Stimulated activated CD4-positive, alpha-beta T cell treated with anti-CD3 and anti-CD28 coated beads, Interleukin-1b, Interleukin-23, amount 100 ng/mL, for 24 hours (primary cell): ENCODE measurements around the gene HIVEP3.
A peak's percentile ranks its signal among the peaks of the same experiment; 100 is the strongest.

Source experiments
- DNase-seq, 4 experiments: peaks; one replicate each; pipeline ENCODE4 v3.0.0-alpha.2; 2020; ENCODE audit warnings: low read depth in 4 of 4, low spot score in 1 of 4

Gene HIVEP3

DNA sequence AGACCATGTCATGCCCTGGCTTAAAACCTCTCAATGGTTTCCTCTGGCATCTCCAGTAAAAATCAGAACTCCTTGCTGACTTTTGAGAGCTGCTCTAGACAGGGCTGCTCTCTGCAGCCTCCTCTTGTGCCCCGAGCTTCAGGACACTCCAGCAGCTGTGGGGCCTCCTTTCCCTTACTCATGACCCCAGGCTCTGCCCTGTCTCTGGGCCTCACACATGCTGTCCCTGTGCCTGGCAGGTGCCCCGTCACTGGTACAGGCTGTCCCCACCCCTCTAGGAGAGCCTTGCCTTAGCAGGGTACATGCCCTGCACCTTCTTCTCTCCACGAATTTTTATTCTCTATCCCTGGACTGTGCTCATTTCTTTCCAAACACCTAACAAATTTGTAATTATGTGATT lies 43.2 kb downstream of the HIVEP3 start:
- no peak for DNase-seq

DNA sequence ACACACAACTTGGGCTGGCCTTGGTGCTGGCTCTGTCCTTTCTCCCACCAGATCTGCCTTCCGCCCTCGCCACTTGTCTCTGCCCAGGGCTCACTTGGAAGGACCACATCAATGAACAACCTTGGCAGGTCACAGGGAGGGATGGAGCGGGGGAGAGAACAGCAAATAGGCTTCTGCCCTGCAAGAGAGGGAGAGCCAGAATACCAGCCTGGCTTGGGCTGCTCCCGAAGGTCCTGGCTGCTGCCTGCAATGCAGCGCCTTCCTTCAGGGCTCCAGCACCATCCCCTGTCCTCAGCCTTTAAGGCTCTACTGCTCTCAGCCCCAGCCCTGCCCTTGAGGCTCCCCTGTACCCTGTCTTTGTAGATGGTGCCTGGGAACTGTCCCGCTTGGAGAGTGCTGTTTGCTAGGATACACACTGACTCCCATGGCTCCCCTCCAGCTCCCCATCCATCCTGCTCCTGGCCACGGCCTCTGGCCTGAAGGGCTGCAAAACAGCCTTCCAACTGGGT lies 43.8 kb downstream of the HIVEP3 start:
- DNase-seq: no peak

DNA sequence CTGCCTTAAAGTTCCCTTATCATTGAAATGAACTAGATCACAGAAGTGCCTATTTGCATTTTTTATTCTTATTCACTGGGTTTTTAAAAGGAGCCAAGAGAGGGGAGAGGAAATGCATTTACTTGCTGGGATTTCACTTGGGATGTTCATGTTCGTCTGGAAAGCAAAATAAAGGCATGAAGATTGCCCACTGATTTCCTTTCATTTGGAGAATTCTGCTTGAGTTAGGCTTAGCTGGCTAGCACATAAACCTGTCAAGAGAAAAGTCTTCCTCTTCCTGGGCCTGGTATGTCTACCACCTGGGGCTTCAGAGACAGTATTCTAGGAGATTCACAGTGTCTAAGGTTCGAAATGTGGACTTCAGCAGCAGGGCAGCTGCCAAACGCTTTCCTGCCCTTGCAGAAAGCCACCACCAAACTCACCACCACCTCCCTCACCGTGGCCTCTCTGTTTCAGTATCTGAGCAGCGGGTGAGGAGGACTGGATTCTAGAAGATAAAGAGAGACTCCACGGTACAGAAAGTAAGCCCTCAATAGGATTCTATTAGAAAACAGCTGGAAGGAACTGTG lies 44.5 kb downstream of the HIVEP3 start:
- DNase-seq: no peak

DNA sequence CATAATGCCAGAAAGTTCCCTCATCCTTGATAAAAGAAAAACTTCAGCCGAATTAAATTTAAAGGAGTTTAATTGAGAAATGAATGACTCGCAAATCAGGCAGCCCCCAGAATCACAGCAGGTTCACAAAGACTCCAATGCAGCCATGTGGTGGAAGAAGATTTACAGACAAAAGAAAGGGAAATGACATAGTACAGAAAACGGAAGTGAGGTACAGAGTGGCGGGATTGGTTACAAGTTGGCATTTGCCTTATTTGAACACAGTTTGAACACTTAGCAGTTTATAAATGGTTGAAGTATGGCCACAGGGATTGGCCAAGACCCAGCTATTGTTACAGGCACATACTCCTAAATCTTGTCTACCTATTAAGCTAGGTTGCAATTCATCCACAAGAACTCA lies 46.6 kb downstream of the HIVEP3 start:
- DNase-seq: no peak

DNA sequence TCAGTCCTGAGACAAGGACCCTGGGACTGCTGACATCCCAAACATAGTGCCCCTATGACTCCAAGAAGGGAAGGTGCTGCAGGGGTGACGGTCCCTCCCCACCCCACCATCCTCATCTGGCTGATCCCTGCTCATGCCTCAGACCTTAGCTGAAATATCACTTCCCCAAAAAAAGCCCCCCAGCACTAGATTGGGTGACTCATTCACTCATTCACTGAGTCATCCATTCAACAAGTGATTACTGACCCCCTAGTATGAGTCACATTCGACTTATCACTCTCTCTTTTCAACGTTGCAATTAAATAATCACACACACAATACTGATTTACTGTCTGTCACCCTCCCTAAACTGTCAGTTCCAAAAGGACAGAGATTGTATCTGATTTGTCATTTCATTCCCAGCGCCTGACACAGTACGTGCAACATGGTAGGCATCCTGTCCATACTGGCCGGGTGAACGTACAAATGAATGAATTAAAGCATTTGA lies 48.6 kb downstream of the HIVEP3 start:
- no peak for DNase-seq

DNA sequence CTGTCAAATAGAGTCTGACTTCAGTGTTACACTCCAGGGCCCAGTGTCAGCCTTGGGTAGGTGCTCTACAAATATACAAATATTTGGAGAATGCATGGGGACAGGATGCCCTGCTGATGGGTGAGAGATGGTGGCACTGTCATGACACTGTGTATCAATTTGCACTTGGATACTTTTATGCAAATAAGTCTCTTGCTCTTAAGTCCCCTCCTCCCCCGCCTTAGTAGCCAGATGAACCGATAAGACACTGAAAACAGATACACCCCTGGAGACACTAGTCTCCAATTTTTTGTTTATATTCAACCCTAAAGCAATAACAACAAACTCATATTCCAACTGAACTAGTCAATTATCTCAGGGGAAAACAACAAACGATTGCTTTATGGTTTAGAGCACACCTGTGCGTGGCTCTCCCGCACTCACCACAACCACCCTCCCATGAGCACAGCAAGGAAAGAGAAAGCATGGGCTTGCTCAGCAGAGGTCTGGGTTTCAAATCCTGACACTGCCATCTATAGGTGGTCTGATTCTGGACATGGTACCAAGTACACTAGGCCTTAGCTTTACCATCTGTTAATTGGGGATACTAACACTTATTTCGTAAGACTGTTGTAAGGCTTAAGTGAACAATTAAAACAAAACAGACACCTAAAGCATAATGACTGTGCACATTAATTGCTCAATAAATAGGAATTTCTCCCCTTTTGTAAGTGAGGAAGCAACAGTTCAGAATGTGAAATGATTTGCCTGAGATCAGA lies 50.3 kb downstream of the HIVEP3 start:
- no peak for DNase-seq

DNA sequence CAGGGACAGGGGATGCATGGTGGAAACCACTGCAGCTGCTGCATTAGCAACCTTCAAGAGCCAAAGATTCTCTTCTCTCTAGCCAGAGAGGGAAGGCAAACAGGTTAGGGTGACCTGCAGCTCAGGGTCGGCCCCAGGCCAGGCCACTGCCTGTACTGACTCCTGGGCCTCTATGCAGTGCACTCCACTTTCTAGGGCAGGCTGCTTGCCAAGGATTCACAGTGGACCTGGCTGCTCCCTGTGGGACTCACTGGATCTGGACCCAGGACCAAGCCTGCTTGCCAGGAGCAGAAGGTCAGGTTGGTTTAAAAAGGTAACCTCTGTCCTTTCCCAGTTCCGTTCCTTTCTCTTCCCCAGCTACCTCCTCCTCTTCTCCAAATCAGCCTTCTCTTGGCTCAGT lies 52.4 kb downstream of the HIVEP3 start:
- DNase-seq: no peak

DNA sequence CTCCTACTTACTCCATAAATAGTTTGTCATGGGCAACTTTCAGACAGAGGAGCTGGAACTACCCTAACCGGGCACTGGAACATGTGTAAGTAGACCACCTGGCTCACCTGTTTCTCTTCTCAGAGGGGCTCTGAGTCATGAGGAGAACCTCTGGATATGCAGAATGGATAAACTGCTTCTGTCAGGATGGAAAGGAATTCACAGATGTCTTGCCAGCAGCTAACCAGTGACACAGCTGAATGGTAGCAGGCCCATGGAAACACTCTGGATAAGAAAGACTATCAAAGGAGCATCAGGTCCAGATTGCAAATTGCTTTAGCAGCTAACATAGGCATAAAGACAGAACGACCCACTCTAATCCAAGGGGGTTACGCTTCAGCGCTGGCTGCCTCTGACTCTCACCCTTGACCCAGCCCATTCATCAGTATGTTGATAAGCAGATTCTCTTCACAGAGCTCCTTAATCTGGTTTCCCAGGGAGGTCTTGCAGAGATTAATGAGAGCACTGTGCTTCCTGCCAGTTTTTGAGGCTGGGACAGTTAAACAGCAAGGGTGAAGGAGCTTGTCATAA lies 54.2 kb downstream of the HIVEP3 start:
- DNase-seq: no peak

DNA sequence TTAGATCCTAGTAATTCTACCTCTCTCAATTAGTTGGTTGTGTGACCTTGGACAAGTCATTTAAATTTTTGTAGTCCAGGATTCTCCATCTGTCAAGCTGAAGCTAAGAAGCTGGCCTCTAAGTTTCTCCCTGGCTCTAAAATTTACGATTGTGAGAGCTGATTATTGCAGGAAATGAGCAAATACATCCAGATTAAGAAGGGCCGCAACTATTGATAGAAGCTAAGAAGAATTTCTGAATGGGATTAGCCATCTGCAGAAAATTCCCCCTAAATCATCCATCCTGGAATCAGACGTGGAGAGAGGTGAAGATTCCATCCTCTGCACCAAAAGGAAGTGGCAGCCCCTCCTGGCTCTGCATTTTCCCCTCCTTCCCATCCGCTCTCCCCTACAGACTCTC lies 55.0 kb downstream of the HIVEP3 start:
- DNase-seq: no peak

DNA sequence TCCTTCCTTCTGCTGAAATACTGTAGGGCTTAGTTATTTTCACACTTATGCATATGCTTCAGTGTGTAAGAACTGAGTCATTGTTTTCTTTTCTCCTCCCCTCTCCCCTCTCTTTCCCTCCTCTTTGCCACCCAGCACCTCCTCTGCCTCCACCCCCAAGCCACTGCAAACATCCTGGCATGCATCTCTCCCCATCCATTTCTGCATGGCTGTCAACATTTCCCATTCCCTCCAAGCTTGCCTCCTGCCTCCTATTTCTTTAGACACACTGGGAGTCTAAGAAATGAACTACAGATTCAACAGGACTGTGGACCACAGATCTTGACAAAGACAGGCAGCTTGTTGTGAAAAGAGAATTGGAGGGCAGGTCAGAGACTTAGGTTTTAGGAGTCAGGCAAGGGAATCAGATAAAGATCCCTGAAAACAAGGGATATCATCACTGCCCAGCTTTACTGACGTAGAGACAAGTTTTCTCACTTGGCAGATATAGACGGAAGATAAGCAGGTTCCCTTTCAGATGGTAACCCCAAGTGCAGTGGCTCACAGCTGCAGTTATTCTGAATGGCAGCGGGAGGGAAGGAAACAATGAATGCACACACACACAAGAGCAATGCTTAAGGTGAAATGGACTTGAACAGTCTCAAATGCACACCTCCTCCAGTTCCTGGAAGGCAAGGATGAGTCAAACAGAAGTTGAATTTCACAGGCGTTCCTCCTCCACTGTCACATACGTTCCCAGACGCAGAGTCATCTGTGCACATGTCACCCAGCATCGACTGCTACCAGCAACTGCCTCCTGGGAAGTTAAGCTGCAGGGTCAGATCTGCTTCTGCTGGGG lies 56.1 kb downstream of the HIVEP3 start:
- peak; percentile 10 to 48 (median 31) for DNase-seq

DNA sequence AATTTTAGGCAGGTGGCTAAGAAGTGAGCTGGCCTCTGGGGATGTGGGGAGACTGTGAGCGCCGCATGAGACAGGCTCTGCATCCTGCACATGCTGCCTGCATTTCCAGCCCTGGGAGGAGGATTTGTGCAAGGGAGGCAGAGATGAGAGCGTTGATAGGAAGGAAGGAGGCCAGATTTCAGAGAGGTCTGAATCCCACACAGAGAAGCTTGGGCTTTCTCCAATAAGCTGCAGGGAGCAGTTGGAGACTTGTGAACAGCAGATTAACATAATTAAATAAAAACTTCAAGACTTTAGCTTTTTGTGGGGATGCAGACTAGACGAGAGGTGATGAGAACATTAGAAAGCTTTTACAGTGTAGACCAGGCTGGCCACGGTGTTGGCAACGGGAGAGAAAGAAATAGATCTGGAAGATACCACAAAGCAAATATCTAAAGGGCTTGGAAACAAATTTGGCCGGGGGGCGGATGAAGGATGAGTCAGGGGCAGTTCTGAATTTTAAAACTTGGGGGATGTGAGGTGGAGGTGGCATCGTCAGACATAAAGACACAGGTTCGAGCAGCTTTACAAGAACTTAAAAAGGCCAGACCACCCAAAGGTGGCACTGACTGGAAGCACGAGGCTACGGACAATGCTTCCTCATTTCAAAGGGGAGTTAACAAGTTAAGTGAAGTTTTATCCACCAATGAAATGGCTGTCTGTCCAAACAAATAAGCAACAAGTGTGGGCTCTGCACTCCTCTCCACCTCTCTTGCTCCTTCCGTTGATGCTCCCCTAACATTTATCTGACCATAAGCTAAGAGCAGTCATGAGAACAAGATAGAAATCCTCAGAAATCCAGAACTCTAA lies 57.0 kb downstream of the HIVEP3 start:
- no peak for DNase-seq

DNA sequence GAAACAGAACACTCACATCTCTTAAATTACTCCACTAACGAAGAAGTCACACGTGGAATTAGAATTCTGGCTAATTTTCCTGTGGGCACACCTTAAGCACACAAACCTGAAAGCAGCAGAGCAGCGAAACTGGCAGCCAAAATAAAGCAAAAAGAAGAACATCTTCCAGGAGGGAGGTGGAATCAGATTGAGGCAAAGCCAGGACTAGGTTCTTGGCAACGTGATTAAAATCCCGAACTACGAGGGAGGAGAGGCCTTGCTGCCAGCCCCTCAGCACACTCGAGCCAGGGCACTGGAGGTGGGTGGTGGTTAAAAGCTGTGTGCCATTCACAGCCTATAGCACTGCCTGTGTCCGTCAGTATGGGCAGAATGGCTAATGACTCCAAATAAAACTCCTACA lies 58.0 kb downstream of the HIVEP3 start:
- no peak for DNase-seq

DNA sequence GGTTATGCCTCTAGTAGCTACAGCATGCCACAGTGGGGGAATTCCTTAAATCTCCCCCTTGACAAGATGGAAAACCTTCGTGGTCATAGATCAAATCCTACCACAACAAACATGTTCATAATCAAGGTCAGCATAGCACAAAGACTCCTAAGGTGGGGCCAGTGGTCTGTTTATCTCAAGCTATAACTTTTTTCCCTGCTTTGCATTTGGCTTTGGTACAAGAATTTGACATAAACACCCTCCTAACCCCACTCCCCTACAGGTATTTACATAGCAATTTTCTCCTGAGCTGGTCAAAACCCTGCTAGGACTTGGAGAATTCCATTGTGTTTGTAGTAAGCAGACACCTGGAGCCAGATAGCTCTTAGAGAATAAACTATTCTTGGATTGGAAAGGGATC lies 58.5 kb downstream of the HIVEP3 start:
- no peak for DNase-seq

DNA sequence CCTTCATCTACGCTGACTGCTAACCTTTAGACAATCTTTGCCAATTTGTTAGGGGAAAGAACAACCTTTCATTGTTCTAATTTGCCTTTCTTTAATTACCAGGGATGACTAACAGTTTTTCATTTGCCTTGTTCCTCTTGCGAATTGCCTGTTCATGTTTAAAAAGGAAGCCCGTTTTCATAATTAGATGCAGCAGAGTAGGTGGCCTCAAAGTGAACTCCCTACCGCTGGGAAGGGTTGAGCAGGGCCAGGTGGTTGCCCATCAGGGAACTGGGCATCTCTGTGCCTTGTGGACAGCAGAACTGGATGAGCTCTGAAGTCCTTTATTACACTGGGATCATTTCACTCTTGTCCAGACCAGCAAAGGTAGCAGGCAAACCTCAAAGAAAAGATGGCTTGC lies 59.0 kb downstream of the HIVEP3 start:
- no peak for DNase-seq

DNA sequence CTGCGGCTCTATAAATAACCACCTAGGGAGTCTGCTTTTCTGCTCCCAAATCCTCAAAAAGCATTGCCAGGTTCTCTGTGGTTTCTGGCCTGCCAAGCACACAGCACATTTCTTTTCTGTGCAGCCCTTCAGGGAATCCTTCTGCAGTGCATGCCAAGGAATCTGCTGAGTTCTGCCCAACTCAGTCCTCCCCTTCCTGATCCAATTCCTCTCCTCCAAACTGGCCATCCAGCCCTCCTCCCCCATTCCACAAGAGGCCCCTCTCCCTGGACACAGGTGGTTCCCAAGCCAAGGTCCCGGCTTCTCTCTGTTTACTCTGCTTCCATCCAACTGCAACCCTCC lies 61.8 kb downstream of the HIVEP3 start:
- DNase-seq: no peak

DNA sequence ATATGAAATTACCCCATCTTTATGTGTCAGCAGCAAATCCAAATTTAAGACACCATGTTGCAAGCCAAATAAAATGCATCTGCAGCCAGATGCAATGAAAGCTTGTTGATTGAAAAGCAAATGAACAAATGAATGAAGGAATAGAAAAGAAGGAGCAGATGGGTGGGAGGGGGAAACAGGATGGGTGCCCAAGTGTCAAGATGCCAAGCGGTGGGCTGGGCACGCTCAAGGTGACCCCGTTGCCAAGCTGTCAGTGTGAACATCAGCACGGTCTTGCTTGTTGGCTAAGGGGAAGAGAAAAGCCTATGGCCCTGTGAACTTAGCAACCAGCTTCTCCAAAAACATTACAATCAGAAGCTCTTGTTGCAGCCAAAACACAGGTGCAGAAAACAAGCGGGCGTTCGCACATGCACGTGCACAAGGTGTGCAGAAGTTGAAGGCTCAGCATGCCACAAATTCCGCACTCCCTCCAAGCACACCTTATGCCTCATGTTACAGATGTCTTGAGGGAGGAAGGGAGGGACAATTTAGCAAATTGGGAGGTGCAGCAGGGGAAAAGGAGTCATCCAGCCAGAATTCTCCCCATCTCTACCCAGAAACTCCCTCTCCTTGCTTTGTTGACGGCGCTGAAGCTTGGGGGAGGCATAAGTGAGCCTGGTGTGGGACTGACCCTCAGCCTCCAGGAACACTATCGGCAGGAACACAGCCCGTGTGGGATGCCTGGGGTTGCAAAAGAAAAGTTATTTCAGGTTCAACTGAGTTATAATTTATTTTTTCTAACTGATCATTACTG lies 62.4 kb downstream of the HIVEP3 start:
- no peak for DNase-seq

DNA sequence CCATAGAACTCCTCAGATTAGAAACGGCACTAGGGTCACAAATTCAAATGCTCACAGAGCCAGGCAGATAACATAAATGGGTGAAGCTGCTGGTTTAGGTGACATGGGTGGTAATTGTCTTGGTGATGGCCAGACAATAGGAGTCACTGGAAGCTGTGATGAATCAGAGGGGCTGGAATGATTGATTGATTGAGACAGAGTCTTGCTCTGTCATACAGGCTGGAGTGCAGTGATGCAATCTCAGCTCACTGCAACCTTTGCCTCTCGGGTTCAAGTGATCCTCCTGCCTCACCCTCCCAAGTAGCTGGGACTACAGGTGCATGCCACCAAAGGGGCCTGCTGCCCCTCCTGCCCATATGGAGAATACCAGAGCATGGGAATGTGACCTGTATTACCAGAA lies 63.0 kb downstream of the HIVEP3 start:
- no peak for DNase-seq

DNA sequence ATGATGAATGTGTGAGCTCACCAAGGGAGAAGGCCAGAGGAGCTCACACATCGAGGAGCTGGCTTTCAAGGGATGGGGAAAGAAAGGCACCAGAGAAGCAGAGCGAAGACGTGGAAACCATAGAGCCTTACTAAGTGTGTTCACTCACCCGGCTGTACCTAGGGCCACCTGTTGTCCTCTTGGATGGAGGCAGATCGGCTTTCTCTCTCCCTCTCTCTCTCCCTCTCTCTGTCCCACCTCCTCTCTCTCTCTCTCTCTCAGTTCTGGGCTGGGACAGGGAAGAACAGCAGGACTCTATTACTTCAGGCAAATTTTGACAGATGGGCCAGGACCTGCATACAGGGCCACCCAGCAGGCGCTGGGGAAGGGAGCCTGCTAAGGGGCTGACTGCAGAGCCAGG lies 64.8 kb downstream of the HIVEP3 start:
- no peak for DNase-seq

DNA sequence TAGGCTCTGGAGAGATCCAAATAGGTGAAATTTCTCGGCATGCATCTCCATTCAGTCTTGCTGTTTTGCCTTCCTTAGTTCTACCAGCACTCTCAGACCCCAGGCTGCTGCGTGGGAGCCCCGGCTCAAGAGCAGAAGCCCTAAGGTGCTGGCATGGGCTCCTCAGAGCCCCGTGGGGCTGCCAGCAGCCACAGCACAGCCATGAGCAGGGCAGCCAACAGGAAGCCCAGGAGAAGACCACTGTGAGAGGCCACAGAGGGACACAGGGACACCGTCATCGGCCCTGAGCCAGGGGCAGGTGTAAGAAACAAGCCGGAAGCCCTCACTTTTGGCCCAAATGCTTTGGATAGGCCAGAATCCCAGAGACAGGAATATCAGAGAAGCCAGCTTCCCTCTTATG lies 66.6 kb downstream of the HIVEP3 start:
- DNase-seq: no peak

DNA sequence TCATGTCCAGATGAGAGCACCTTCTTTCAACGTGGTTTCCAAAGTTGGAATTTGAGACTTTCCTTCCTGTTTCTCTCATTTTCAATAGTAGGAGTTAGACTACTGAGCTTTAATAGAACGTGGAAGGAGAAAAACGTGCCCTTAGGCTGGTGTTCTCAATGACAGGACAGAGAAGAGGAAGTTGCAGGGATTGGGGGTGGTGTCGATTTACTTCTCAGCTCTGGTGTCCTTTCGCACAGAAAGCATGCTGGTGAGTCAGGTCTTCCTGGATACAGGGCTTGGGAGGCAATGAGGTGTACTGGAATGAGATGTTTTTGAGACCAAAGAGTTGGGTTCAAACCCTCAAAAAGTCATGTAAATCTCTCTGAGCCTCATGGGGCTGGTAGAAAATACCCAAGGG lies 67.1 kb downstream of the HIVEP3 start:
- no peak for DNase-seq
